Heart right ventricle (tissue), 16 donors: Measurements from ENCODE around the gene PRR20G. TPM values are rescaled to one million over a fixed set of nuclear protein-coding genes. Genes with fewer than 3 reads are reported as not detected.

Experiments
- ATAC-seq, 8 donors: fragments of 200-7000 bp; cut with Tn5 transposase; one replicate each; pipeline ENCODE4 v1.9.1; 2020; ENCODE audit warnings: mild to moderate bottlenecking in 8 of 8, moderate library complexity in 8 of 8, moderate number of reproducible peaks in 1 of 8
- DNase-seq, 2 donors: peaks; one replicate each; pipeline ENCODE4 v3.0.0-alpha.2; 2020
- H3K27ac ChIP-seq, 10 donors: fragments of 200-600 bp; sonication (generic) in 2 of 10; one replicate each; pipeline versions ENCODE4 v1.5.0 to v1.8.0; 2020 to 2022; ENCODE audit warnings: mild to moderate bottlenecking in 3 of 10
- H3K27me3 ChIP-seq, 7 donors: fragments of 200-600 bp; one replicate each; pipeline ENCODE4 v1.8.0; 2021 to 2022; ENCODE audit warnings: mild to moderate bottlenecking in 2 of 7
- H3K36me3 ChIP-seq, 9 donors: fragments of 200-600 bp; sonication (generic) in 1 of 9; one replicate each; pipeline versions ENCODE4 v1.5.0 to v1.8.0; 2020 to 2022; ENCODE audit warnings: mild to moderate bottlenecking in 2 of 9
- H3K4me1 ChIP-seq, 9 donors: fragments of 200-600 bp; sonication (generic) in 1 of 9; one replicate each; pipeline versions ENCODE4 v1.5.0 to v1.8.0; 2020 to 2022; ENCODE audit warnings: mild to moderate bottlenecking in 4 of 9
- H3K4me3 ChIP-seq, 10 donors: fragments of 200-600 bp; sonication (generic) in 2 of 10; one replicate each; pipeline versions ENCODE4 v1.5.0 to v1.8.0; 2020 to 2022; ENCODE audit warnings: mild to moderate bottlenecking in 7 of 10, moderate library complexity in 2 of 10
- H3K9me3 ChIP-seq, 11 donors: fragments of 200-600 bp in 10 of 11; sonication (generic) in 2 of 11; one replicate each; pipeline versions ENCODE4 v1.5.0 to v1.8.0; 2013 to 2022; ENCODE audit warnings: mild to moderate bottlenecking in 2 of 11, control low read depth in 1 of 11, moderate library complexity in 1 of 11
- CTCF ChIP-seq, 9 donors: fragments of 200-600 bp; sonication (generic) in 2 of 9; IDR thresholded peaks; one replicate each; pipeline versions ENCODE4 v1.5.0 to v1.8.0; 2021 to 2022; ENCODE audit warnings: antibody characterized with exemption in 9 of 9, mild to moderate bottlenecking in 5 of 9, moderate library complexity in 1 of 9
- WGBS, 2 donors: extraction: QIAGEN DNeasy Blood & Tissue Kit; methylation state at CpG; one replicate each; pipeline ENCODE4 v1.1.7; 2013; ENCODE audit warnings: inconsistent platforms in 1 of 2; 5-methylcytosine and 5-hydroxymethylcytosine counted together
- intact Hi-C, 10 donors: fragments of 100-400 bp; cut with DNase I; formaldehyde crosslinking; loops; one replicate each; pipeline versions ENCODE4 v1.11.1 to v1.14.2; 2022
- polyA plus RNA-seq, 2 donors: library from polyadenylated mRNA; stranded (reverse); fragments of 200-250 nt; gene quantifications; one replicate each; pipeline ENCODE4 v1.2.3, GENCODE V29; 2013
- total RNA-seq, 10 donors: library from RNA; stranded (reverse); fragmentation: NEBNext Ultra II Directional in 3 of 10; extraction: Animal tissue kit (Norgen Biotek cat#: 25700) in 3 of 10; gene quantifications; one replicate each; pipeline versions ENCODE4 v1.2.1 to v1.2.4, GENCODE V29; 2021 to 2023
- donor health status: Arrhythmogenic right ventricular cardiomyopathy.
- donor health status: ischemic (EF 13 %, LVEDD 7.1; RV severe dilation, severe dysfunction).
- donor health status: healthy with polysubstance abuse.
- donor health status: DM: no; HTN: yes; CAD: no.
- donor health status: DM: no; HTN: no; CAD: no.
- donor health status: ischemic (EF 25% LVEDD 6.9; RV normal size, moderate dysfunction).
- donor health status: ischemic (EF 25% LVEDD 5.7; RV mildly dilated, moderate dysfunction).
- donor health status: healthy.
- donor health status: DM: yes; HTN: yes; CAD: no.
- donor health status: Ischemic cardiomyopathy.
- donor health status: ischemic (EF 35%, LVEDD 5.7; RV mildly dilated, moderate dysfunction).
- donor health status: nonischemic (EF 11% LVEDD 7.7; RV severe dilation, severe dysfunction).
- donor health status: DM: yes; HTN: yes; CAD: no.
- donor health status: PGD.
- donor health status: ischemic (EF 29% LVEDD 5.4; RV normal size, mild dysfunction).
- donor health status: nonischemic (EF 23%, LVEDD 6.1; RV moderate dilation, normal function).

Gene PRR20G
- total and polyA plus RNA-seq, 12 donors = not detected

- WGBS, 2 donors = 59% methylated on average over 2 of the region's 2 CpGs
- intact Hi-C loops = no loop called here
- Histone ChIP-seq H3K4me1 (no peaks in the 10 kb centered on the region), H3K9me3 (peaks cover 0 to 33% (median 14%) of the 10 kb centered on the region in 11 donors), H3K27me3 (peaks cover 0 to 33% (median 4%) of the 10 kb centered on the region in 7 donors), H3K36me3 (no peaks in the 10 kb centered on the region), H3K4me3 (no peak overlapping the region), H3K27ac (no peak overlapping the region)
- ATAC-seq (no peak), DNase-seq (no peak)
- TF ChIP-seq CTCF (IDR thresholded peaks at IDR 0.05) = no peak
Observed at GRCh38 chr3:127273206-127273605, 14.6 kb downstream of the PRR20G start.

- H3K27ac ChIP-seq = no peak overlapping the region
- no peaks in the 10 kb centered on the region for H3K4me1 ChIP-seq
- TF ChIP-seq CTCF (IDR thresholded peaks at IDR 0.05) = no peak
- 56 to 61% methylated on average over 10 of the region's 10 CpGs for WGBS, 2 donors
- intact Hi-C loops = no loop called here
- peaks cover 0 to 38% (median 7%) of the 10 kb centered on the region in 7 donors for H3K27me3 ChIP-seq
- H3K4me3 ChIP-seq = no peak overlapping the region
- ATAC-seq = no peak
- peaks cover 0 to 34% (median 14%) of the 10 kb centered on the region in 11 donors for H3K9me3 ChIP-seq
- H3K36me3 ChIP-seq = no peaks in the 10 kb centered on the region
- no peak for DNase-seq
Observed at GRCh38 chr3:127266186-127266585, 21.7 kb downstream of the PRR20G start.

- Histone ChIP-seq H3K27ac (no peak overlapping the region), H3K9me3 (peaks cover 0 to 30% (median 14%) of the 10 kb centered on the region in 11 donors), H3K4me3 (no peak overlapping the region), H3K36me3 (no peaks in the 10 kb centered on the region), H3K4me1 (no peaks in the 10 kb centered on the region), H3K27me3 (peaks cover 0 to 36% (median 7%) of the 10 kb centered on the region in 7 donors)
- ATAC-seq (no peak), DNase-seq (no peak)
- intact Hi-C loops = no loop called here
- TF ChIP-seq CTCF (IDR thresholded peaks at IDR 0.05) = no peak
- WGBS, 2 donors = 87 to 90% methylated on average over 7 of the region's 7 CpGs
Observed at GRCh38 chr3:127265581-127265981, 22.3 kb downstream of the PRR20G start.

GRCh38 chr3:127264794-127265514, 22.9 kb downstream of the PRR20G start:
- no peak overlapping the region for H3K4me3 ChIP-seq
- H3K27me3 ChIP-seq = peaks cover 0 to 33% (median 7%) of the 10 kb centered on the region in 7 donors
- WGBS, 2 donors = 78 to 84% methylated on average over 11 of the region's 11 CpGs
- H3K27ac ChIP-seq = no peak overlapping the region
- H3K36me3 ChIP-seq = no peaks in the 10 kb centered on the region
- TF ChIP-seq CTCF (IDR thresholded peaks at IDR 0.05) = no peak
- no peak for DNase-seq
- intact Hi-C loops = no loop called here
- H3K4me1 ChIP-seq = no peaks in the 10 kb centered on the region
- ATAC-seq = no peak
- H3K9me3 ChIP-seq = peaks cover 0 to 24% (median 14%) of the 10 kb centered on the region in 11 donors
